HG03521 (cell line): ENCODE data around the gene SEMA6D.

ENCODE experiments used
- ATAC-seq: cut with Tn5 transposase; IDR thresholded peaks from one replicate; pipeline ENCODE4 v1.9.1; 2021; ENCODE audit warnings: mild to moderate bottlenecking, moderate library complexity; ENCODE audit not compliant: unreplicated experiment

SEMA6D gene

GRCh38 chr15:47820057-47820746, 102.9 kb downstream of the SEMA6D start:
- no peak for ATAC-seq

- no peak for ATAC-seq
These were observed 103.5 kb downstream of the SEMA6D start for GRCh38 chr15:47820747-47821319.

DNA sequence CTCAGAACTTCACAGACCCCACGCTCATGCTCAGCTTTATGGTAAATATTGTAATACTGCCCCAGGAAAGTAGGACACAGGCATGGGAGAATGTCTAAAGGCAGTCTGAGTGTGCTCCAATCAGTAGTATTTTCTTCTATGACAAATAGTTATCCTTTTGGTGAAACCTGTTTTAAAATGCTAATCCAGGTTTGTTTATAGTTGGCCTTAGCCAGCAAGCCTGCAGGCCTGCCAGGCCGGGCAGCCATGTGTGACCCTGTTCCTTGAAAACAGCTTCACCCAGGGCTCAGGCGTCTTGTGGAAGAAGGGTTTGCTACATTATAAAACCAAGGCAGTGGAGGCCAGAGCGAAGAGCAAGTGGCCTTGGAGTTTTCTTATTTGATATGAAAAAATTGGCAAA, 104.7 kb downstream of the SEMA6D start:
- ATAC-seq: no peak
